Measurements from ENCODE around the gene TMEM259. TPM values are rescaled to one million over a fixed set of nuclear protein-coding genes. Genes with fewer than 3 reads are reported as not detected.

The TMEM259 gene
- total RNA-seq, 1 donor from 2014 or later: 120 TPM

GRCh38 chr19:1058112-1058511 is 37.2 kb upstream of the TMEM259 start:
- Mint-ChIP-seq H3K4me3 (ENCODE audit: unreplicated experiment) (no peak overlapping the region), H3K9me3 (ENCODE audit: low read depth) (no peaks in the 10 kb centered on the region), H3K4me1 (ENCODE audit: low read depth) (no peaks in the 10 kb centered on the region), H3K36me3 (ENCODE audit: low read depth) (no peaks in the 10 kb centered on the region), H3K27me3 (ENCODE audit: low read depth) (no peaks in the 10 kb centered on the region), H3K27ac (ENCODE audit: unreplicated experiment) (no peak overlapping the region)
- TF ChIP-seq, protein P1, sequence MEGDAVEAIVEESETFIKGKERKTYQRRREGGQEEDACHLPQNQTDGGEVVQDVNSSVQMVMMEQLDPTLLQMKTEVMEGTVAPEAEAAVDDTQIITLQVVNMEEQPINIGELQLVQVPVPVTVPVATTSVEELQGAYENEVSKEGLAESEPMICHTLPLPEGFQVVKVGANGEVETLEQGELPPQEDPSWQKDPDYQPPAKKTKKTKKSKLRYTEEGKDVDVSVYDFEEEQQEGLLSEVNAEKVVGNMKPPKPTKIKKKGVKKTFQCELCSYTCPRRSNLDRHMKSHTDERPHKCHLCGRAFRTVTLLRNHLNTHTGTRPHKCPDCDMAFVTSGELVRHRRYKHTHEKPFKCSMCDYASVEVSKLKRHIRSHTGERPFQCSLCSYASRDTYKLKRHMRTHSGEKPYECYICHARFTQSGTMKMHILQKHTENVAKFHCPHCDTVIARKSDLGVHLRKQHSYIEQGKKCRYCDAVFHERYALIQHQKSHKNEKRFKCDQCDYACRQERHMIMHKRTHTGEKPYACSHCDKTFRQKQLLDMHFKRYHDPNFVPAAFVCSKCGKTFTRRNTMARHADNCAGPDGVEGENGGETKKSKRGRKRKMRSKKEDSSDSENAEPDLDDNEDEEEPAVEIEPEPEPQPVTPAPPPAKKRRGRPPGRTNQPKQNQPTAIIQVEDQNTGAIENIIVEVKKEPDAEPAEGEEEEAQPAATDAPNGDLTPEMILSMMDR (IDR thresholded peaks at IDR 0.05): no peak
- DNase-seq (ENCODE audit: low spot score): no peak

GRCh38 chr19:1057176-1057855 is 36.4 kb upstream of the TMEM259 start:
- H3K9me3 Mint-ChIP-seq (ENCODE audit: low read depth): no peaks in the 10 kb centered on the region
- H3K4me1 Mint-ChIP-seq (ENCODE audit: low read depth): no peaks in the 10 kb centered on the region
- DNase-seq (ENCODE audit: low spot score): no peak
- TF ChIP-seq, protein P1 (IDR thresholded peaks at IDR 0.05): peak; percentile 69
- no peak overlapping the region for H3K27ac Mint-ChIP-seq (ENCODE audit: unreplicated experiment)
- H3K27me3 Mint-ChIP-seq (ENCODE audit: low read depth): no peaks in the 10 kb centered on the region
- no peaks in the 10 kb centered on the region for H3K36me3 Mint-ChIP-seq (ENCODE audit: low read depth)
- H3K4me3 Mint-ChIP-seq (ENCODE audit: unreplicated experiment): no peak overlapping the region

DNA sequence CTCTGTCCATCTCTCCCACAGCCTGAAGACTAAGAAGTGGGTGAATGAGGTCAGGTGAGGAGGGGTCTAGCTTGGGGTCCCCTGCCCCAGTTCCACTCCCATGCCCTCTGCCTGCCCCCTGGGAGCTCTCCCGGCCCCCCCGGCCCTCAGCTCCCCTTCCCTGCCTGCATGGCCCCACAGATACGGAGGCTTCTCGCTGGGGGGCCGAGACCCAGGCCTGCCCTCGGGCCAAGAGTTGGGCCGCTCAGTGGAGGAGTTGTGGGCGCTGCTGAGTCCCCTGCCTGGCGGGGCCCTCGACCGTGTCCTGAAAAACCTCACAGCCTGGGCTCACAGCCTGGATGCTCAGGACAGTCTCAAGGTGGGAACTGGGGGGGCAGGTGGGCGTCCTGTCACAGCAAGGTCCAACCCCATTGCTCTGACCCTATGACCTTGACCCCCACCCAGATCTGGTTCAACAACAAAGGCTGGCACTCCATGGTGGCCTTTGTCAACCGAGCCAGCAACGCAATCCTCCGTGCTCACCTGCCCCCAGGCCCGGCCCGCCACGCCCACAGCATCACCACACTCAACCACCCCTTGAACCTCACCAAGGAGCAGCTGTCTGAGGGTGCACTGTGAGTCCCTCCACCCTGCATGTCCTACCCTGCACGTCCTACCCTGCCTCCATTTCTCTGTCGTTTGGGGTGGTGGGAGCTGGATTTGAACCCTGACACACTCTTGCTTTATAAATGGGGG is 35.1 kb upstream of the TMEM259 start:
- H3K4me3 Mint-ChIP-seq (ENCODE audit: unreplicated experiment): no peak overlapping the region
- TF ChIP-seq, protein P1 (IDR thresholded peaks at IDR 0.05): no peak
- no peaks in the 10 kb centered on the region for H3K4me1 Mint-ChIP-seq (ENCODE audit: low read depth)
- no peak for DNase-seq (ENCODE audit: low spot score)
- H3K27me3 Mint-ChIP-seq (ENCODE audit: low read depth): no peaks in the 10 kb centered on the region
- H3K9me3 Mint-ChIP-seq (ENCODE audit: low read depth): no peaks in the 10 kb centered on the region
- no peak overlapping the region for H3K27ac Mint-ChIP-seq (ENCODE audit: unreplicated experiment)
- no peaks in the 10 kb centered on the region for H3K36me3 Mint-ChIP-seq (ENCODE audit: low read depth)

- Mint-ChIP-seq H3K27me3 (ENCODE audit: low read depth) (no peaks in the 10 kb centered on the region), H3K36me3 (ENCODE audit: low read depth) (no peaks in the 10 kb centered on the region), H3K27ac (ENCODE audit: unreplicated experiment) (no peak overlapping the region), H3K4me1 (ENCODE audit: low read depth) (no peaks in the 10 kb centered on the region), H3K4me3 (ENCODE audit: unreplicated experiment) (no peak overlapping the region), H3K9me3 (ENCODE audit: low read depth) (no peaks in the 10 kb centered on the region)
- TF ChIP-seq, protein P1 (IDR thresholded peaks at IDR 0.05): no peak
- DNase-seq (ENCODE audit: low spot score): no peak
Measured at GRCh38 chr19:1055028-1055425, 34.1 kb upstream of the TMEM259 start.

DNA sequence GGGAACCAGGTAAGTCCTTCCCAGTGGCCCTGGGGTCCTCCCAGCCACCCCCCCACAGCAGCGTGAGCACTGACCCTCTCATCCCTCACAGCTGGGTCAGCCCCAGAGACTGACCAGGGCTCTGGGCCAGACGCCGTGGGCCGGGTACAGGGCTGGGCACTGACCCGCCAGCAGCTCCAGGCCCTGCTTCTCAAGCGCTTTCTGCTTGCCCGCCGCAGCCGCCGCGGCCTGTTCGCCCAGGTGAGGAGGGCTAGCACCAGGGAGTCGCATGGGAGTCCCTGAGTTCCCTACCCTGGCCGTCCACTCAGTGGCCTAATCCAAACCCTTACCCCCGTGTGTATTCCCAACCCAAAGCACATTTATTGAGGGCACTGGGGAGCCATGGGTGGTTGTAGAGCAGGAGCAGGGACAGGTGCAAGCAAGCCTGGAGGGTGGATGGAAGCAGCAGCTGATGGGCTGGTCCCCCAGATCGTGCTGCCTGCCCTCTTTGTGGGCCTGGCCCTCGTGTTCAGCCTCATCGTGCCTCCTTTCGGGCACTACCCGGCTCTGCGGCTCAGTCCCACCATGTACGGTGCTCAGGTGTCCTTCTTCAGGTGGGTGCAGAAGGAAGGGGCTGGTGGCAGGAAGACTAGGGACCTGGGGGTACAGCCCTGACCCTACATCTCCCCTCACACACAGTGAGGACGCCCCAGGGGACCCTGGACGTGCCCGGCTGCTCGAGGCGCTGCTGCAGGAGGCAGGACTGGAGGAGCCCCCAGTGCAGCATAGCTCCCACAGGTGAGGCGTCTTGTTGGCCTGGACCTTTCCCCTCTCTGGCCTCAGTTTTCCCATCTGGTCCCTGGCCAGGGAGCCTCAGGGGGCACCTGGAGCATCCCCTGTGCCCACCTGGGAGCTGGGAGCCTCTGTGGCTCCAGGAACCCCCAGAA is 33.4 kb upstream of the TMEM259 start:
- Mint-ChIP-seq H3K4me3 (ENCODE audit: unreplicated experiment) (no peak overlapping the region), H3K27ac (ENCODE audit: unreplicated experiment) (no peak overlapping the region), H3K4me1 (ENCODE audit: low read depth) (no peaks in the 10 kb centered on the region), H3K9me3 (ENCODE audit: low read depth) (no peaks in the 10 kb centered on the region), H3K27me3 (ENCODE audit: low read depth) (no peaks in the 10 kb centered on the region), H3K36me3 (ENCODE audit: low read depth) (no peaks in the 10 kb centered on the region)
- DNase-seq (ENCODE audit: low spot score): no peak
- TF ChIP-seq, protein P1 (IDR thresholded peaks at IDR 0.05): no peak

Measured in chondrocyte (in vitro differentiated cells).